ENCODE data around the gene NAV2.

The NAV2 gene

DNA sequence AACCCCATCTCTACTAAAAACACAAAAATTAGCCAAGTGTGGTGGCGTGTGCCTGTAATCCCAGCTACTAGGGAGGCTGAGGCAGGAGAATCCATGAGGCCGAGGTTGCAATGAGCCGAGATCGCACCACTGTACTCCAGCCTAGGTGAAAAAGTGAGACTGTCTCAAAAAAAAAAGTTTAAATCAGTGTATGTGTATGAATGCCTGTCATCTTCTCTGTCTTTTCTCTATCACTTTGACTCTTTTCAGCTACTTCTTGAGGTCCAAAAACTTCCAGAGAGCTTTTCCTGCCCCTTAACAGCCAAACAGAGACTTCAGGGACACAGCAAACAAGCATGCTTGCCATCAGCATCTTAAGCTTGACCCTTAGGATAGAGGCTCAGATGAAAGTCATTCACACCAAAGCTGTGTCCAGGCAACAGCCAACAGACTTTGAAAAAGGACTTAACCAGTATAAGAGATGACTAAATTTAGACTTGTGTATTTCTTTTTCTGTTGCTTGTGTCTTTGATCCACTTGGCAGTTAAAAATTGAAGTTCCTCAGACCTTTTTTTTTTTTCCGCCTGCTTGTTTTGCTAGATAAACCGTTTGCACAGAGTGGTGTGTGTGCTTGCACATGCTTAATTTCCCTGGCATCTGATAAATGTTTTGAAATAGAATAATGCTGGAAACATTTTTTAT is 295.7 kb downstream of the NAV2 start:
- no peak overlapping the region for H3K4me3 ChIP-seq (ENCODE audit: low read depth, low read length)
- DNase-seq (ENCODE audit: low read depth), result no peak
- TF ChIP-seq, protein P1, sequence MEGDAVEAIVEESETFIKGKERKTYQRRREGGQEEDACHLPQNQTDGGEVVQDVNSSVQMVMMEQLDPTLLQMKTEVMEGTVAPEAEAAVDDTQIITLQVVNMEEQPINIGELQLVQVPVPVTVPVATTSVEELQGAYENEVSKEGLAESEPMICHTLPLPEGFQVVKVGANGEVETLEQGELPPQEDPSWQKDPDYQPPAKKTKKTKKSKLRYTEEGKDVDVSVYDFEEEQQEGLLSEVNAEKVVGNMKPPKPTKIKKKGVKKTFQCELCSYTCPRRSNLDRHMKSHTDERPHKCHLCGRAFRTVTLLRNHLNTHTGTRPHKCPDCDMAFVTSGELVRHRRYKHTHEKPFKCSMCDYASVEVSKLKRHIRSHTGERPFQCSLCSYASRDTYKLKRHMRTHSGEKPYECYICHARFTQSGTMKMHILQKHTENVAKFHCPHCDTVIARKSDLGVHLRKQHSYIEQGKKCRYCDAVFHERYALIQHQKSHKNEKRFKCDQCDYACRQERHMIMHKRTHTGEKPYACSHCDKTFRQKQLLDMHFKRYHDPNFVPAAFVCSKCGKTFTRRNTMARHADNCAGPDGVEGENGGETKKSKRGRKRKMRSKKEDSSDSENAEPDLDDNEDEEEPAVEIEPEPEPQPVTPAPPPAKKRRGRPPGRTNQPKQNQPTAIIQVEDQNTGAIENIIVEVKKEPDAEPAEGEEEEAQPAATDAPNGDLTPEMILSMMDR (conservative IDR thresholded peaks at IDR 0.05; ENCODE audit: low read depth, low read length), result no peak

DNA sequence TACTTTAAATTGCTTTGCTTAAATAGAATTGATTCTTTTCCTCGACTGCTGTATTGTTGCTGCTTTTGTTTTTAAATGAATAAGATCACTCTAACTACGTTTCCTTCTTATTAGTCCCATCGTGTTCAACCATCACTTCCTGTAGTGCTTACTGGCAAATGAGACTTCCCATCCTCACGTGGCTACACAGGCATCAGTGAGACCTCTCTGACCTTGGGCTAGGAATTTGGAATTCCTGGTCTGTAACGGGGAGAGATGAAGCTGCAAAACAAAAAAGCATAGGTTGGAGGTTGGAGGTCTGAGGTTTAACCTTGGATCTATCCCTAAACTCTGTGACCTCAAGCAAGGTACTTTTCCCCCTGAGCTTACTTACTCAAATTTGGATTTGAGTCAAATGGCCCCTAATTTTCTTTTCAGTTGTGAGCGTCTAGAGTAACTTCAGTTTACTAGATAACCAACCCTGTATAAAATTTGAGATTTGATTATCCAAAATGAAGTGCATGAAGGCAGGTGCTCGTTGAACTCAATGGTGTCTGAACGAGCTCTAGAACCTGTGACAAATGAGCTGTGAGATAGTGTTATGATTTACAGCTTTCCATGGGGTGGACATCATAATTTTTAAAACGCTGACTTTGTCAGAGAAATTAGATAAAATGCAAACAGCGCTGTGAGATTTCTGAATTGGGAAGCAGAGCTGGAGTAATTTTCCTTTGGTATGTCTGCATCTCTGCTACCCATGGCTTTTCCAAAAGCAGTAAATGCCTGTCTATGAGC is 296.4 kb downstream of the NAV2 start:
- TF ChIP-seq, protein P1 (conservative IDR thresholded peaks at IDR 0.05; ENCODE audit: low read depth, low read length), result no peak
- no peak for DNase-seq (ENCODE audit: low read depth)
- no peak overlapping the region for H3K4me3 ChIP-seq (ENCODE audit: low read depth, low read length)

DNA sequence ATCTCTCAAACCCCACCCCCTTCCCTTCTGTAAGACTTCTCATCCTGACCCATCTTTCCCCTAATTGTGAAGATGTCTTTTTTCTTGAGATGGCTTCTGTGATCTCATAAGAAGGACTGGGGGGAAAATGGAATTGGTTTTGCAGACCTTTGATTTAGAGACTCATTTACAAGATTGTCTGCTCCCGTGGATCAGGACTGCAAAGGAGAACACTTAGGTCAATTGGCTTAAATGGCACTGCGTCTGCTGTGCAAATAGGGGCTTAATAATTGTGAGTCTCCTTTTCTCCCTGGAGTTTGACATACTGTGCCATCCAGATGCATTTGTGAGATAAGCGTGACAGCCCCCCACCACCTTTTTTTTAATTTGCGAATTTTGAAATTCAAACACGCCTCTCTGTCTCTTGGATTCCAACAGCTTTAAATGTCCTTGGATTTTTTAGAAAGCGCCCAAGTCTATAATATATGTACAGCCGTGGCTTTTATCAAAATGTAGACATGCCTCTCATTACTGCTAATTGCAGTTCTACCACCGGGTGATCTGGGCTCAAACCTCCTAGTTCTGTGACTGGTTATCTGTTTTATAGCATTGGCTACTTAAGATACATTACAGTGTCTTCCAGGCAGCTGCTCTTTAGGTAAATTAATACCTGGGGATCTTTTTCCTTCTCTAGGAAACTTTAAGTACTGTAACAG is 297.7 kb downstream of the NAV2 start:
- TF ChIP-seq, protein P1 (conservative IDR thresholded peaks at IDR 0.05; ENCODE audit: low read depth, low read length), result no peak
- H3K4me3 ChIP-seq (ENCODE audit: low read depth, low read length), result no peak overlapping the region
- DNase-seq (ENCODE audit: low read depth), result no peak

DNA sequence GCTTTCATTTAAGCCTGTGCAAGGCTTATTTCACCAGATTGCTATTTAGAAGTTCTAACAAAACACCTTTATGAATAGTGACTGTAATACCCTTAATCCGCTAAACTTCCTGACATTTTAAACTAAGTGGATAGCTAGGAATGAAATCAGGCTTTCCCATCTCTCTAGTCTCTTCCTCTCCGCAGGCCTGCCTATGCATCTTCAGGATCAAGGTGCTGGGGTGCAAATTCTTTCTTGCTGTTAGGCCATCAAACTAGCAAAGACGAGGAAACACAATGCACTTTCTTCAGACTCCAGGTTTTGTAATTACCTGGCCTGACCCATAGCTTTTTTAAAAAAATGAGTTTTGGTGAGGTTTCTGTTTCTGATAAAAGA is 298.2 kb downstream of the NAV2 start:
- TF ChIP-seq, protein P1 (conservative IDR thresholded peaks at IDR 0.05; ENCODE audit: low read depth, low read length), result no peak
- no peak for DNase-seq (ENCODE audit: low read depth)
- H3K4me3 ChIP-seq (ENCODE audit: low read depth, low read length), result no peak overlapping the region

DNA sequence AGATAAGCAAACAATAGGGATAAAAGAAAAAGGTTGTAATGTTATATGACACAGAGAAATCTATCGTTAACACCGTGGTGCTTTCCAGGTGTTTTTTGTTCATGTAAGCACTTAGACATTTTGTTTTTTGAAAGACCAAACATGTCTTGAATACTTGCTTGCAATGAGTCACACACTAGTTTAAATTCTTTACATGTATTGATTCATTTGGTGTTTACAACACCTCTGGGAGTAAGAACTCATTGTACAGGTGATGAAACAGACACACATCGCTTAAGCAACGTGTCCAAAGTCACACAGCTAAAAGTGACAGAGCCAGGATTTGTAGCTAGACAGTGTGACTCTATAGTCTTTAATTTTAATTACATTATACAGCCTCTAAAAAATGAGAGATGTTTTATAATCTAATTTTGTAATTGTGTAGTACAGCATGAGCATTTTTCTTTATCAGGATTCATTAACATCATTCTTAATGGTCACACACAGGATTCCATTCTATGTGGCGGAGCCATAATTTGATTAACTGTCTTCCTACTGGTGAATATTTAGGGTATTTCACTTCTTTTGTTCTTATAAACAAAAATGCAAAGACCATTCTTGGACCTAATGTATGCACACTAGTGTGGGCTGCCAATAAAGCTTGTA is 298.8 kb downstream of the NAV2 start:
- no peak overlapping the region for H3K4me3 ChIP-seq (ENCODE audit: low read depth, low read length)
- TF ChIP-seq, protein P1 (conservative IDR thresholded peaks at IDR 0.05; ENCODE audit: low read depth, low read length), result no peak
- DNase-seq (ENCODE audit: low read depth), result peak; percentile 59

DNA sequence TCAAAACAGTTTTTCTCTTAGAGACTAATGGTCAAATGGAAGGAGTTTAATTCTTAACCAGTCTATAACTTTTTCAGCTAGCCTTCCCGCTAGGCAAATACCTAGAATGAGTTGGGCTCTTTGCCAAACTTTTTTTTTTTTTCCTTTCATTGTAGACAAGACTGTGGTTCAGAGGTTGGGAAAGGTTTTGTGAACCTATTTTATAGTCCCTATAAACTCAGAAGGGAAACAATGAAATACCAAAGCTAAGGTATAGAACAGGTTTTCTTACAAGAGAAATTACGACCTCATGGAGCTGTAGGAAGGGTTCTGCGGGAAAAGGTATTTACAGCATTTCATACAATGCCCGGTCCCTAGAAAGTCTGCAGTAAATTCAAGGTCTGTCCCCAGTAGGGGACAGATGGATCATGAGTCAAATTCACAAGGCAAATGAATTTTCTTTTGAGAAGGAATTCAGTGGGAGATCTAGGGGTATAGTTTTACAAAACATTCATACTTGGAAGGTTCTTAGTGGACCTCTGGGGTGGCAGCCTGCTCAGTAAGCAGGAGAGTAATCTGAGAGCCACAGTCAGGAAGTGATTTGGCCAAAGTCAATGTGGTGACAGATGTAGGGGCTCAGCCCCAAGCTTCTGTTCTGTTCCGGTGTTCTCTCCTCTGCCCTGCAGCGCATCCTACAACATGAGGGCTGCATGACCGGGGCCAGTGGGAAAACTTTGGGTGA is 300.9 kb downstream of the NAV2 start:
- peak; percentile 60 for DNase-seq (ENCODE audit: low read depth)
- TF ChIP-seq, protein P1 (conservative IDR thresholded peaks at IDR 0.05; ENCODE audit: low read depth, low read length), result no peak
- H3K4me3 ChIP-seq (ENCODE audit: low read depth, low read length), result no peak overlapping the region
